Measurements from ENCODE around the gene BATF3. TPM values are rescaled to one million over a fixed set of nuclear protein-coding genes. Genes with fewer than 3 reads are reported as not detected.

Gene BATF3
- total RNA-seq, result 0.33 and 1.2 TPM in 2 replicates

GRCh38 chr1:212699625-212700222 is at the start of gene BATF3:
Gene BATF3, minus strand, starts transcription at chr1:212699840. Its CDS starts 78 bp downstream, at chr1:212699762.

Other genes starting within 250 kb of the BATF3 start
- gene ATF3, start 91.1 kb downstream of the BATF3 start, total RNA-seq, result 1.1 and 2.3 TPM in 2 replicates
- gene NSL1, start 91.9 kb upstream of the BATF3 start, total RNA-seq, result 24.2 and 27.8 TPM in 2 replicates
- 8.0 and 9.8 TPM in 2 replicates for gene TATDN3, start 92.1 kb upstream of the BATF3 start, total RNA-seq
- gene SPATA45, start 147.8 kb upstream of the BATF3 start, total RNA-seq, result not detected in 2 replicates
- 6.9 and 9.5 TPM in 2 replicates for gene FLVCR1, start 158.4 kb upstream of the BATF3 start, total RNA-seq